GM19467 (cell line): ENCODE data around the gene AUH.
"Not testable (repeated sequence)": the region's sequence is repeated elsewhere in the genome, so short reads cannot be mapped to it uniquely, and the experiment has no call there.

Experiments
- ATAC-seq: cut with Tn5 transposase; IDR thresholded peaks from one replicate; pipeline ENCODE4 v1.9.1; 2021; ENCODE audit warnings: mild to moderate bottlenecking, moderate library complexity; ENCODE audit not compliant: unreplicated experiment

The AUH gene

GRCh38 chr9:91361291-91362050 lies at the start of gene AUH:
Gene AUH, minus strand, starts transcription at chr9:91361918. Its CDS starts 29 bp downstream, at chr9:91361889.
- ATAC-seq: peak; percentile 90

- ATAC-seq: no peak
These were observed 49.5 kb upstream of the AUH start for GRCh38 chr9:91411096-91411771.

- ATAC-seq: no peak
These were observed 48.4 kb upstream of the AUH start for GRCh38 chr9:91410161-91410560.

- ATAC-seq: no peak
These were observed 46.8 kb upstream of the AUH start for GRCh38 chr9:91408475-91408874.

GRCh38 chr9:91407580-91408318 lies 46.0 kb upstream of the AUH start:
- no peak for ATAC-seq

GRCh38 chr9:91405343-91406077 lies 43.8 kb upstream of the AUH start:
- no peak for ATAC-seq

- no peak for ATAC-seq
These were observed 42.2 kb upstream of the AUH start for GRCh38 chr9:91403665-91404543.

- no peak for ATAC-seq
These were observed 37.2 kb upstream of the AUH start for GRCh38 chr9:91398926-91399325.

GRCh38 chr9:91395553-91396471 lies 34.1 kb upstream of the AUH start:
- ATAC-seq: peak; percentile 67

- ATAC-seq: no peak
These were observed 33.4 kb upstream of the AUH start for GRCh38 chr9:91395106-91395552.

GRCh38 chr9:91393826-91394225 lies 32.1 kb upstream of the AUH start:
- ATAC-seq: no peak

- no peak for ATAC-seq
These were observed 30.7 kb upstream of the AUH start for GRCh38 chr9:91392435-91392834.

GRCh38 chr9:91391818-91392217 lies 30.1 kb upstream of the AUH start:
- no peak for ATAC-seq

- ATAC-seq: no peak
These were observed 29.7 kb upstream of the AUH start for GRCh38 chr9:91391412-91391811.

GRCh38 chr9:91389686-91390085 lies 28.0 kb upstream of the AUH start:
- not testable (repeated sequence) for ATAC-seq

- no peak for ATAC-seq
These were observed 25.0 kb upstream of the AUH start for GRCh38 chr9:91386765-91387164.

- ATAC-seq: no peak
These were observed 23.2 kb upstream of the AUH start for GRCh38 chr9:91384954-91385353.

- no peak for ATAC-seq
These were observed 21.9 kb upstream of the AUH start for GRCh38 chr9:91383577-91383976.

GRCh38 chr9:91382298-91382697 lies 20.6 kb upstream of the AUH start:
- ATAC-seq: no peak
